Bone marrow (tissue), 2 donors: ENCODE data around the gene DNAJB1.
"Not testable (repeated sequence)": the region's sequence is repeated elsewhere in the genome, so short reads cannot be mapped to it uniquely, and the experiment has no call there.

ENCODE experiments used
- DNase-seq, 2 donors: peaks; one replicate each; lab custom pipeline; 2025; lab: John Stamatoyannopoulos, UW

Gene DNAJB1

GRCh38 chr19:14517840-14518505 is at the start of gene DNAJB1:
TSS of gene DNAJB1 (minus strand) at chr19:14518397. CDS start at chr19:14518349, 48 bp downstream.
- DNase-seq: peak; percentile 54 to 100

- no peak for DNase-seq
Observed at GRCh38 chr19:14567079-14567478, 48.9 kb upstream of the DNAJB1 start.

- DNase-seq: no peak
Observed at GRCh38 chr19:14566712-14567077, 48.5 kb upstream of the DNAJB1 start.

- DNase-seq: no peak
Observed at GRCh38 chr19:14565765-14566711, 47.8 kb upstream of the DNAJB1 start.

- no peak for DNase-seq
Observed at GRCh38 chr19:14565298-14565679, 47.1 kb upstream of the DNAJB1 start.

- DNase-seq: not testable (repeated sequence)
Observed at GRCh38 chr19:14564652-14565297, 46.6 kb upstream of the DNAJB1 start.

GRCh38 chr19:14563989-14564651 is 45.9 kb upstream of the DNAJB1 start:
- no peak for DNase-seq

GRCh38 chr19:14563590-14563926 is 45.4 kb upstream of the DNAJB1 start:
- DNase-seq: no peak

GRCh38 chr19:14562660-14563589 is 44.7 kb upstream of the DNAJB1 start:
- DNase-seq: no peak

- no peak for DNase-seq
Observed at GRCh38 chr19:14561847-14562351, 43.7 kb upstream of the DNAJB1 start.

- DNase-seq: no peak
Observed at GRCh38 chr19:14561249-14561648, 43.1 kb upstream of the DNAJB1 start.

- no peak for DNase-seq
Observed at GRCh38 chr19:14560776-14561108, 42.5 kb upstream of the DNAJB1 start.

GRCh38 chr19:14559916-14560775 is 41.9 kb upstream of the DNAJB1 start:
- no peak for DNase-seq

GRCh38 chr19:14558370-14559066 is 40.3 kb upstream of the DNAJB1 start:
- DNase-seq: no peak

GRCh38 chr19:14556662-14557188 is 38.5 kb upstream of the DNAJB1 start:
- DNase-seq: peak; percentile 52 to 61

GRCh38 chr19:14555918-14556661 is 37.9 kb upstream of the DNAJB1 start:
- DNase-seq: no peak

- no peak for DNase-seq
Observed at GRCh38 chr19:14554382-14554812, 36.2 kb upstream of the DNAJB1 start.

- DNase-seq: no peak
Observed at GRCh38 chr19:14553939-14554243, 35.7 kb upstream of the DNAJB1 start.
